ENCODE results near the gene TCF3. TPM values are rescaled to one million over a fixed set of nuclear protein-coding genes. Genes with fewer than 3 reads are reported as not detected.

TCF3 gene
- total and polyA plus RNA-seq, 2 donors (not counting 3 experiments of a cell fraction or from before 2014, with no cell fraction given): 147 to 193 TPM

DNA sequence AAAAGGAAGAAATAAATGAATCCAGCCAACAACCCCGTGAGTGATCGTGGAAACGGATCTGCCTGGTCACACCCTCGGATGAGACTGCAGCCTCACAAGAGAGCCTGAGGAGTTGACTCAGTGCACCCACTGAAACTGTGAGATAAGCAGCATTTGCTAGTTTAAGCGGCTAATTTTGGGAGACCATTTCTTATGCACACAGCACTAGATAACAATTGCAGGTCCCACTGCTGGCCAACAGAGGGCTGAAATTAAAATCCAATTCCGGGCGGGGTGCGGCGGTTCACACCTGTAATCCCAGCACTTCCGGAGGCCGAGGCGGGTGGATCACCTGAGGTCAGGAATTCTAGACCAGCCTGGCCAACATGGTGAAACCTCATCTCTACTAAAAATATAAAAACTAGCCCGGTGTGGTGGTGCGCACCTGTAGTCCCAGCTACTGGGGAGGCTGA is 50.8 kb downstream of the TCF3 start:
- no peak overlapping the region for H3K4me2 ChIP-seq (ENCODE audit: insufficient read depth, low read length)
- no TSS peak for BruUV-seq (replicated peaks)
- no peak overlapping the region for H3K4me3 ChIP-seq (replicated peaks in 1 of 3; ENCODE audit: insufficient read depth in 1 of 3, low read depth in 1 of 3, low read length in 3 of 3)
- CTCF ChIA-PET: no interaction called here
- no peaks in the 10 kb centered on the region for H3K9me1 ChIP-seq (replicated peaks; ENCODE audit: control insufficient read depth, extremely low read depth, insufficient read depth, low read length)
- H3K9me3 ChIP-seq (replicated peaks; ENCODE audit: control insufficient read depth, insufficient read depth, low read length): no peaks in the 10 kb centered on the region
- FAIRE-seq (no peak), DNase-seq (ENCODE audit: low read depth, low spot score) (no peak)
- no peak overlapping the region for H2AFZ ChIP-seq (ENCODE audit: low read depth, low read length)
- peaks cover 54% of the 10 kb centered on the region for H3K79me2 ChIP-seq (ENCODE audit: control insufficient read depth, insufficient read depth, low read length)
- TF ChIP-seq EZH2 (IDR thresholded peaks at IDR 0.05; ENCODE audit: borderline replicate concordance, low read depth, low read length, severe bottlenecking) (no peak), POLR2AphosphoS5 (IDR thresholded peaks at IDR 0.05; ENCODE audit: insufficient read depth, low read depth, low read length) (no peak), FOS (IDR thresholded peaks at IDR 0.05; ENCODE audit: borderline replicate concordance, insufficient read depth, low read length) (no peak), MYC (IDR thresholded peaks at IDR 0.05; ENCODE audit: low read depth, low read length) (no peak), GATA2 (IDR thresholded peaks at IDR 0.05; ENCODE audit: insufficient read depth, insufficient read length, low read depth, low read length) (no peak)
- H3K9ac ChIP-seq (replicated peaks; ENCODE audit: extremely low read depth, insufficient read depth, low read length): no peak overlapping the region
- H3K27me3 ChIP-seq (ENCODE audit: control insufficient read depth in 2 of 2, insufficient read depth in 2 of 2, low read length in 2 of 2): no peaks in the 10 kb centered on the region
- intact Hi-C loops (cut with micrococcal nuclease): no loop called here
- dilution Hi-C loops (cut with MboI; ENCODE audit: extremely low pct_ligation_motif_present, low sequenced_read_pairs): no loop called here
- H4K20me1 ChIP-seq (replicated peaks; ENCODE audit: control insufficient read depth, extremely low read depth, insufficient read depth, low read length): no peaks in the 10 kb centered on the region
- H3K36me3 ChIP-seq (ENCODE audit: control insufficient read depth in 2 of 2, extremely low read depth in 1 of 2, insufficient read depth in 2 of 2, low read length in 2 of 2): peaks cover 10 to 23% of the 10 kb centered on the region in 2 experiments
- H3K4me1 ChIP-seq (ENCODE audit: control insufficient read depth, extremely low read depth, insufficient read depth, low read length): peaks cover 9% of the 10 kb centered on the region
- POLR2A ChIA-PET: no interaction called here
- H3K27ac ChIP-seq (ENCODE audit: insufficient read depth, low read depth, low read length): no peak overlapping the region

DNA sequence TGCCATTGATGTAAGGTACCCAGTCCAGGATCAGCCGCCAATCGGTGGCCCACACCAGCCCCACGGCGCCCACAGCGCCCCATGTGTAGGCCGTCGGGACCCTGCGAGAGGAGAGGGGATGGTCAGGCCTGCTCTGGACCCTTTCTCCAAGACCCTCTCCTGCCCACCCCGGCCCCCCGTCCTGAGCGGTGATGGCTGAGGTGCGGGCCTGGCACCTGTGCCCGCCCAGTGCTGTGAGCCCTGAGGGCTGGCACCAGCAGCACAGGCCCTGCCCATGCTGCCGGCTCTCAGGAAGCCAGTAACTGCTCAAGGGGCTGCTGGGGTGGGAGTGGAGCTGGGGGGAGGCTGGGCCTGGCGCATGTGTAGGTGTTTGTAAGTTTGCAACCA is 53.0 kb downstream of the TCF3 start:
- ChIA-PET POLR2A (no interaction called here), CTCF (no interaction called here)
- no peaks in the 10 kb centered on the region for H3K9me1 ChIP-seq (replicated peaks; ENCODE audit: control insufficient read depth, extremely low read depth, insufficient read depth, low read length)
- H2AFZ ChIP-seq (ENCODE audit: low read depth, low read length): no peak overlapping the region
- H3K4me3 ChIP-seq (replicated peaks in 1 of 3; ENCODE audit: insufficient read depth in 1 of 3, low read depth in 1 of 3, low read length in 3 of 3): no peak overlapping the region
- no peak for FAIRE-seq
- no peak overlapping the region for H3K27ac ChIP-seq (ENCODE audit: insufficient read depth, low read depth, low read length)
- DNase-seq (ENCODE audit: low read depth, low spot score): no peak
- no peaks in the 10 kb centered on the region for H3K27me3 ChIP-seq (ENCODE audit: control insufficient read depth in 2 of 2, insufficient read depth in 2 of 2, low read length in 2 of 2)
- H4K20me1 ChIP-seq (replicated peaks; ENCODE audit: control insufficient read depth, extremely low read depth, insufficient read depth, low read length): no peaks in the 10 kb centered on the region
- no peak overlapping the region for H3K9ac ChIP-seq (replicated peaks; ENCODE audit: extremely low read depth, insufficient read depth, low read length)
- peaks cover 10 to 25% of the 10 kb centered on the region in 2 experiments for H3K36me3 ChIP-seq (ENCODE audit: control insufficient read depth in 2 of 2, extremely low read depth in 1 of 2, insufficient read depth in 2 of 2, low read length in 2 of 2)
- no peak overlapping the region for H3K4me2 ChIP-seq (ENCODE audit: insufficient read depth, low read length)
- H3K4me1 ChIP-seq (ENCODE audit: control insufficient read depth, extremely low read depth, insufficient read depth, low read length): peaks cover 4% of the 10 kb centered on the region
- BruUV-seq (replicated peaks): no TSS peak
- dilution Hi-C loops (cut with MboI; ENCODE audit: extremely low pct_ligation_motif_present, low sequenced_read_pairs): no loop called here
- peaks cover 46% of the 10 kb centered on the region for H3K79me2 ChIP-seq (ENCODE audit: control insufficient read depth, insufficient read depth, low read length)
- no peaks in the 10 kb centered on the region for H3K9me3 ChIP-seq (replicated peaks; ENCODE audit: control insufficient read depth, insufficient read depth, low read length)
- TF ChIP-seq, protein P1, sequence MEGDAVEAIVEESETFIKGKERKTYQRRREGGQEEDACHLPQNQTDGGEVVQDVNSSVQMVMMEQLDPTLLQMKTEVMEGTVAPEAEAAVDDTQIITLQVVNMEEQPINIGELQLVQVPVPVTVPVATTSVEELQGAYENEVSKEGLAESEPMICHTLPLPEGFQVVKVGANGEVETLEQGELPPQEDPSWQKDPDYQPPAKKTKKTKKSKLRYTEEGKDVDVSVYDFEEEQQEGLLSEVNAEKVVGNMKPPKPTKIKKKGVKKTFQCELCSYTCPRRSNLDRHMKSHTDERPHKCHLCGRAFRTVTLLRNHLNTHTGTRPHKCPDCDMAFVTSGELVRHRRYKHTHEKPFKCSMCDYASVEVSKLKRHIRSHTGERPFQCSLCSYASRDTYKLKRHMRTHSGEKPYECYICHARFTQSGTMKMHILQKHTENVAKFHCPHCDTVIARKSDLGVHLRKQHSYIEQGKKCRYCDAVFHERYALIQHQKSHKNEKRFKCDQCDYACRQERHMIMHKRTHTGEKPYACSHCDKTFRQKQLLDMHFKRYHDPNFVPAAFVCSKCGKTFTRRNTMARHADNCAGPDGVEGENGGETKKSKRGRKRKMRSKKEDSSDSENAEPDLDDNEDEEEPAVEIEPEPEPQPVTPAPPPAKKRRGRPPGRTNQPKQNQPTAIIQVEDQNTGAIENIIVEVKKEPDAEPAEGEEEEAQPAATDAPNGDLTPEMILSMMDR (IDR thresholded peaks at IDR 0.05; ENCODE audit: extremely low read depth in 1 of 2, insufficient read depth in 1 of 2, low read depth in 1 of 2, low read length in 2 of 2): no peak
- TF ChIP-seq MYC (IDR thresholded peaks at IDR 0.05; ENCODE audit: low read depth, low read length): no peak
- TF ChIP-seq GATA2 (IDR thresholded peaks at IDR 0.05; ENCODE audit: insufficient read depth, insufficient read length, low read depth, low read length): no peak
- no peak for TF ChIP-seq POLR2AphosphoS5 (IDR thresholded peaks at IDR 0.05; ENCODE audit: insufficient read depth, low read depth, low read length)
- no peak for TF ChIP-seq JUN (IDR thresholded peaks at IDR 0.05; ENCODE audit: borderline replicate concordance, insufficient read depth, insufficient read length, low read depth)
- TF ChIP-seq FOS (IDR thresholded peaks at IDR 0.05; ENCODE audit: borderline replicate concordance, insufficient read depth, low read length): no peak
- intact Hi-C loops (cut with micrococcal nuclease): loop anchor here (10.0 kb wide), 1 partner anchor 195 kb away; the partner anchor contains the start of genes DAZAP1 and GAMT
